Measurements from ENCODE around the gene BAAT. TPM values are rescaled to one million over a fixed set of nuclear protein-coding genes. Genes with fewer than 3 reads are reported as not detected.

BAAT gene
- total and polyA plus RNA-seq, 8 donors: 0.43 to 13.9 (median 1.6) TPM

DNA sequence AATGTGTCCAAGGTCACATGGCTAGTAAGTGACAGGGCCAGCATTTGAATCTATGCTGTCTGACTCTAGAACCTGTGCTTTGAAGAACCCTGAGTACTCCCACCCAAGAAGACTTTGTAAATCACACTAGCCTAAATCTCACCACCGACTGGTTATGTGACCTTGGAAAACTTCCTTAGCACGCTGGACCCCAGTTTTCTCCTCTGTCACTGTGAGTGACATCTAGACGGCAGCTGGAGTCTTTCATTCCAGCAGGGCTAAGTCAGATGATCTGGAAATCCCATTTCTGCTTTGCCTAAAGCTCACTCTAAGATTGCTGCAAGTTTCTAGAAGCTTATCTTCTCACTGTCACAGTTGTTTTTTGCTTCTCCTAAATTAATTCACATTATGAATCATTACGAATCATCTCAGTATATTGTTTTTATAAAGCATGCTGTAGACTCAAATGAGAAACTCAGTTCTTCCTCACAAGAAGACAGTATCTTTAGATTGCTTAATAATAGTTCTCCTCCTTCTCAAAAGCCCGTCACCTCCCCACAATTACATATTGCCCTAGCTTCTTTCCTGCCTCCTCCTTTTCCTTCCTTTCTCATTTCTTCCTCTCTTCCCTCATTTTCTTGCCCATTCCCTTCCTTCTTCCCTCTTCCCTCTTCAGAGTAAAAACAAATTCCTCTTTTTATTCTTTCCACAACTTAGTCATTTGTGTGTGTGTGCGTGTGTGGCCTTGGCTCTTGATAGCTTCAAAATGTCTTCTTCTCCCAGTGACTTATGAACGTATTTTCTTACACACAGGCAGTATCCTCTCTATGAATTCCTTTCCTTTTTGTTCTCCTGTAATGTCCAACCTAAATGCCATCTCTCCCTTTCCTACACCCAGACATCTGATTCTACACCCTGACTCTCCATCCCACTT is 34.0 kb upstream of the BAAT start:
- TF ChIP-seq CTCF (IDR thresholded peaks at IDR 0.05): no peak
- no peak for FAIRE-seq
- DNase-seq: no peak
- H3K4me3 ChIP-seq: no peak overlapping the region
- H3K36me3 ChIP-seq: no peaks in the 10 kb centered on the region
- H3K27ac ChIP-seq: peak overlapping the region in 2 of 4 donors; percentile 26 to 56
- no peaks in the 10 kb centered on the region for H3K9me3 ChIP-seq
- no peaks in the 10 kb centered on the region for H3K27me3 ChIP-seq
- 64 to 67% methylated on average over 7 of the region's 7 CpGs for WGBS, 2 donors
- peaks cover 27 to 30% (median 27%) of the 10 kb centered on the region in 3 donors for H3K4me1 ChIP-seq
- intact Hi-C loops (cut with DNase I): no loop called here
- peak in 3 of 4 donors; percentile 7 to 39 (median 15) for ATAC-seq

GRCh38 chr9:101417977-101418376 is 33.2 kb upstream of the BAAT start:
- Histone ChIP-seq H3K36me3 (no peaks in the 10 kb centered on the region), H3K4me1 (peaks cover 24 to 30% (median 27%) of the 10 kb centered on the region in 3 donors), H3K27ac (peak overlapping the region in 2 of 4 donors; percentile 26 to 57), H3K4me3 (no peak overlapping the region), H3K27me3 (no peaks in the 10 kb centered on the region), H3K9me3 (no peaks in the 10 kb centered on the region)
- TF ChIP-seq CTCF (IDR thresholded peaks at IDR 0.05): no peak
- intact Hi-C loops (cut with DNase I): no loop called here
- ATAC-seq (peak; percentile 32 to 75 (median 60)), FAIRE-seq (no peak), DNase-seq (no peak)

DNA sequence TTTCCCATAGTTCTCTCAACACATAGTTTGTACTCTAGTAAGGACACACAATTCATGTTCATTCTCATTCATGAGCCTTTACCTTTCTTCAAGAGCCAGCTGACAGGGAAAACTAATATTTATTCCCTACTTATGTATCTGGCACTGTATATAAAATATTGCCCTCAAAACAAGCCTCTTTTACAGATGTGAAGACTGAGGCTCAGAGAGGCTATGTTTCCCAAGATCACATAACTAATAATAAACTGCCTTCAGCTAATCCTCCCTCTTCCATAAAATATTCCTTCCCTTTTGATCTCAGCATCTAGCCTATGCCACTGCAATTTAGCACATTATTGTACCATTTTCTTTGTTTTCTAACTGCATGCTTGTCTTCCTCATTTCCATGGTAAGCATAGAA is 32.6 kb upstream of the BAAT start:
- no peaks in the 10 kb centered on the region for H3K36me3 ChIP-seq
- H3K4me1 ChIP-seq: peaks cover 18 to 28% (median 24%) of the 10 kb centered on the region in 3 donors
- peak overlapping the region in 2 of 4 donors; percentile 26 to 57 for H3K27ac ChIP-seq
- ATAC-seq (no peak), FAIRE-seq (no peak), DNase-seq (no peak)
- H3K9me3 ChIP-seq: no peaks in the 10 kb centered on the region
- no peak for TF ChIP-seq CTCF (IDR thresholded peaks at IDR 0.05)
- no peaks in the 10 kb centered on the region for H3K27me3 ChIP-seq
- no peak overlapping the region for H3K4me3 ChIP-seq
- intact Hi-C loops (cut with DNase I): no loop called here

DNA sequence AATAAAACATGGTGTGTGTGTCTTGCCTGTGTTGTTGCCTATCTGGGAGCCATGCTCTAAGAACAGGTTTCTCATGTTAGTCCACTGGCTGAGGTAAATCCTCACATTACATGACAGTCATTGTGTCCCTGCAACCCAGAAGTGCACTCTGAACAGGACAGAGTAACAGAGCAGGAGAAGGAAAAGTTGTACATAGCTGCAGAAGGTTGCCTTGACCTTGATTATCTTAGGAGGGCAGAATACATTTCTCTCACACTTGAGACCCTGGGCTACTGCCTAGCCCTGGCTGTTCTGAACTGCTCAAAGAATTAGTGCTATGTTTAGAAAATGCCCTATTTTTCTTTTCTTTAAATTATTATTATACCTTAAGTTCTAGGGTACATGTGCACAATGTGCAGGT is 30.8 kb upstream of the BAAT start:
- no peak overlapping the region for H3K4me3 ChIP-seq
- TF ChIP-seq CTCF (IDR thresholded peaks at IDR 0.05): no peak
- H3K27ac ChIP-seq: no peak overlapping the region
- intact Hi-C loops (cut with DNase I): no loop called here
- peaks cover 10 to 13% (median 13%) of the 10 kb centered on the region in 3 donors for H3K4me1 ChIP-seq
- ATAC-seq (peak in 1 of 4 donors; percentile 4), DNase-seq (no peak), FAIRE-seq (no peak)
- no peaks in the 10 kb centered on the region for H3K27me3 ChIP-seq
- no peaks in the 10 kb centered on the region for H3K9me3 ChIP-seq
- H3K36me3 ChIP-seq: no peaks in the 10 kb centered on the region

- no peak overlapping the region for H3K27ac ChIP-seq
- H3K4me1 ChIP-seq: peaks cover 10 to 13% (median 13%) of the 10 kb centered on the region in 3 donors
- H3K27me3 ChIP-seq: no peaks in the 10 kb centered on the region
- ATAC-seq: no peak
- H3K36me3 ChIP-seq: no peaks in the 10 kb centered on the region
- no peak for TF ChIP-seq CTCF (IDR thresholded peaks at IDR 0.05)
- no peak for DNase-seq
- FAIRE-seq: no peak
- intact Hi-C loops (cut with DNase I): no loop called here
- no peaks in the 10 kb centered on the region for H3K9me3 ChIP-seq
- H3K4me3 ChIP-seq: no peak overlapping the region
These were observed 30.0 kb upstream of the BAAT start for GRCh38 chr9:101414839-101415238.
